Stimulated activated CD4-positive, alpha-beta T cell treated with anti-CD3 and anti-CD28 coated beads, Interleukin-4, amount 100 ng/mL, for 24 hours (primary cell): Measurements from ENCODE around the gene GLCE.
"Not testable (repeated sequence)": the region's sequence is repeated elsewhere in the genome, so short reads cannot be mapped to it uniquely, and the experiment has no call there.

Experiments used
- DNase-seq: peaks from one replicate; pipeline ENCODE4 v3.0.0-alpha.2; 2020

GLCE gene

GRCh38 chr15:69277316-69277715 is 116.9 kb downstream of the GLCE start:
- no peak for DNase-seq

GRCh38 chr15:69279636-69280035 is 119.2 kb downstream of the GLCE start:
- no peak for DNase-seq

- DNase-seq = no peak
Measured at GRCh38 chr15:69280783-69281182, 120.3 kb downstream of the GLCE start.

- DNase-seq = no peak
Measured at GRCh38 chr15:69282104-69282743, 121.8 kb downstream of the GLCE start.

GRCh38 chr15:69285834-69286233 is 125.4 kb downstream of the GLCE start:
- no peak for DNase-seq

- DNase-seq = no peak
Measured at GRCh38 chr15:69288011-69288410, 127.6 kb downstream of the GLCE start.

GRCh38 chr15:69288531-69289341 is 128.3 kb downstream of the GLCE start:
- DNase-seq = no peak

GRCh38 chr15:69289342-69290146 is 129.1 kb downstream of the GLCE start:
- no peak for DNase-seq

GRCh38 chr15:69290346-69291164 is 130.1 kb downstream of the GLCE start:
- DNase-seq = no peak

- DNase-seq = not testable (repeated sequence)
Measured at GRCh38 chr15:69291651-69292050, 131.2 kb downstream of the GLCE start.

- DNase-seq = no peak
Measured at GRCh38 chr15:69292826-69293420, 132.5 kb downstream of the GLCE start.

- no peak for DNase-seq
Measured at GRCh38 chr15:69293741-69294615, 133.5 kb downstream of the GLCE start.

GRCh38 chr15:69296606-69297005 is 136.2 kb downstream of the GLCE start:
- DNase-seq = no peak

- no peak for DNase-seq
Measured at GRCh38 chr15:69297642-69298353, 137.4 kb downstream of the GLCE start.

- no peak for DNase-seq
Measured at GRCh38 chr15:69298354-69298696, 137.9 kb downstream of the GLCE start.

GRCh38 chr15:69298697-69299441 is 138.4 kb downstream of the GLCE start, which contains the start of gene PAQR5:
PAQR5 (plus strand) TSS chr15:69298912; CDS start chr15:69360081, 61,169 bp downstream.
- DNase-seq = peak; percentile 6

GRCh38 chr15:69299451-69299886 is 139.0 kb downstream of the GLCE start:
- no peak for DNase-seq

- DNase-seq = no peak
Measured at GRCh38 chr15:69299943-69300588, 139.6 kb downstream of the GLCE start.

- DNase-seq = not testable (repeated sequence)
Measured at GRCh38 chr15:69301101-69301500, 140.7 kb downstream of the GLCE start.
